ENCODE measurements around the gene ICAM1.
A peak's percentile ranks its signal among the peaks of the same experiment; 100 is the strongest.

ICAM1 gene

DNA sequence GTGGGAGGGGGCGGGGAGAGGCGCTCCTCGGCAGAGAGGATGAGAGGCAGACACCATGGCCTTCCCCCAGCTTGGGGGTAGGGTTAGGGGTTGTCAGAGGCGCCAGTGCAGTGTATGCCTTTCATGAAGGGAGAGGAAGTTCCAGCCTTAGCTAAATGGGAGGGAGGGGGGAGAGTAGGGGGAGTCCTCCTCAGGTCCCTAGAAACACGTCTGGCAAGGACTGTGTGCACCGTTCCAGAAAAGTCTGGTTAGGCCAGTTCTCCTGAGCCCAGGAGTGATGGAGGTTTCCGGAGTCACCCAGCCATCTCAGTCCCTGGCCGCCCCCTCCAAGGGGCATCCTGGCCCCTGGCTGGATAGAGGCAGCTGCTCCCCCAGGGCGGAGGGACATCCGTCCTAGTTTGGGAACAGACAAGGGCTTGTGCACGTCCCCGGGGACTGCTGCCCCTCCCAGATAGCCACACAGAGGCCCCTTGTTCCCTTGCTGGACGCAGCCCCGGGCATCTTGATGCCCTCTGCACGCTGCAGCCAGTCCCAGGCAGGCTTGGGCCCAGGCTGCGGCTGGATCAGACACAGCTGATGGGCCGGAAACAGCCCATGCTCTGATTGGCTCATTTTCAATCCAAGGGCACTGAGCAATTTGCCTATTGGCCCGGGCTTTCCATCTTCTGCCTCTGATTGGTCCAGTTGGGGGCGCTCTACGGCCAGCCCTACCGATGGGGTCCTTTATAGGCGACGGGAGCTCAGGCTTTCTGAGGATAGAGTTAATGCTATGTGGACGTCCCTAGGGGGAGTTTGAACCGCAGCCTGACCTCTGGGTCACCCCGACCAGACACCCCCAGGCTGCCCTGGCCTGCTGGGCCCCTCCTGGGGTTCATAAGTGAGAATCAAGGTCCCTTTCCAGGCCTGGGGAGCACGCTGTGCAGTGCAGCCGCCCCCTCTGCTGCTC, 43.6 kb upstream of the ICAM1 start:
- H3K27ac ChIP-seq, result no peak overlapping the region
- TF ChIP-seq, protein P1, sequence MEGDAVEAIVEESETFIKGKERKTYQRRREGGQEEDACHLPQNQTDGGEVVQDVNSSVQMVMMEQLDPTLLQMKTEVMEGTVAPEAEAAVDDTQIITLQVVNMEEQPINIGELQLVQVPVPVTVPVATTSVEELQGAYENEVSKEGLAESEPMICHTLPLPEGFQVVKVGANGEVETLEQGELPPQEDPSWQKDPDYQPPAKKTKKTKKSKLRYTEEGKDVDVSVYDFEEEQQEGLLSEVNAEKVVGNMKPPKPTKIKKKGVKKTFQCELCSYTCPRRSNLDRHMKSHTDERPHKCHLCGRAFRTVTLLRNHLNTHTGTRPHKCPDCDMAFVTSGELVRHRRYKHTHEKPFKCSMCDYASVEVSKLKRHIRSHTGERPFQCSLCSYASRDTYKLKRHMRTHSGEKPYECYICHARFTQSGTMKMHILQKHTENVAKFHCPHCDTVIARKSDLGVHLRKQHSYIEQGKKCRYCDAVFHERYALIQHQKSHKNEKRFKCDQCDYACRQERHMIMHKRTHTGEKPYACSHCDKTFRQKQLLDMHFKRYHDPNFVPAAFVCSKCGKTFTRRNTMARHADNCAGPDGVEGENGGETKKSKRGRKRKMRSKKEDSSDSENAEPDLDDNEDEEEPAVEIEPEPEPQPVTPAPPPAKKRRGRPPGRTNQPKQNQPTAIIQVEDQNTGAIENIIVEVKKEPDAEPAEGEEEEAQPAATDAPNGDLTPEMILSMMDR (conservative IDR thresholded peaks at IDR 0.05), result no peak
- no peak for TF ChIP-seq ZFX (IDR thresholded peaks at IDR 0.05)

DNA sequence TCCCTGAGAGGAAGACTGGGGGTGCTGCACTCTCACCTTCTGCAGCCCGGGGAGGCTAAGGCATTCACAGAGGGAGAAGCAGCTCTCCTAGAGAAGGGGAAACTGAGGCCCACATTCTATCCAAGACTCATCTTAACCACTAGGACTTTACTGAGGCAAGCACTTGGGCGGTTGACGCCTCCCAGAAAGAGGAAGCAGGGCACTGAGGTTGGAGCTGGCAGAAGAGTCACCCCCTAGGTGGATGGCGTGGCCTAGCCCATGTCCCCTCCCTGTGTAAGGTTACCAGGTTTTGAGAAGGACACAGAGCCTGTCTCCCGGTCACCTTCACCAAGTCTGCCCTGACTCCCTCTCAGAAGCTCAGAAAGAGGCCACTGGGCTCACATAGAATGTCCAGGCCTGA, 42.5 kb upstream of the ICAM1 start:
- no peak overlapping the region for H3K27ac ChIP-seq
- TF ChIP-seq, protein P1 (conservative IDR thresholded peaks at IDR 0.05), result no peak
- no peak for TF ChIP-seq ZFX (IDR thresholded peaks at IDR 0.05)

DNA sequence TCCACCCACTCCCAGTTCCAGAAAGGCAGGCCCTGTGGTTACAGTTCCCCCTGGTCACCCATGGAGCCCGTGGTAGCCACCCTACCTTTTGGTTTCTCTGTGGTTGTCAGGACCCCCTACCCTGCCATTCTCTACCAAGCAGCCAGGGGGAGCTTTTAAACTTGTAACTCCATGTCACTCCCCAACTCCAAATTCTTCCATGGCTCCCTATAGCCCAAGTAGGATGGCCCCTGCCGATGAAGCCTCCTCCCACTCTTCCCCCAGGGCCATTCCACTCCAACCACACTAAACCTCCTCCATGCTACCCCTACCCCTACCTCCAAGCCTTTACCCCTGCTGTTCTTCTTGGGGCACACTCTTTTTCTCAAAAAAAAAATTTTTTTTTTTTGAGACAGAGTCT, 42.0 kb upstream of the ICAM1 start:
- no peak overlapping the region for H3K27ac ChIP-seq
- TF ChIP-seq ZFX (IDR thresholded peaks at IDR 0.05), result no peak
- TF ChIP-seq, protein P1 (conservative IDR thresholded peaks at IDR 0.05), result no peak; the same call in 1 of the 2 replicates

DNA sequence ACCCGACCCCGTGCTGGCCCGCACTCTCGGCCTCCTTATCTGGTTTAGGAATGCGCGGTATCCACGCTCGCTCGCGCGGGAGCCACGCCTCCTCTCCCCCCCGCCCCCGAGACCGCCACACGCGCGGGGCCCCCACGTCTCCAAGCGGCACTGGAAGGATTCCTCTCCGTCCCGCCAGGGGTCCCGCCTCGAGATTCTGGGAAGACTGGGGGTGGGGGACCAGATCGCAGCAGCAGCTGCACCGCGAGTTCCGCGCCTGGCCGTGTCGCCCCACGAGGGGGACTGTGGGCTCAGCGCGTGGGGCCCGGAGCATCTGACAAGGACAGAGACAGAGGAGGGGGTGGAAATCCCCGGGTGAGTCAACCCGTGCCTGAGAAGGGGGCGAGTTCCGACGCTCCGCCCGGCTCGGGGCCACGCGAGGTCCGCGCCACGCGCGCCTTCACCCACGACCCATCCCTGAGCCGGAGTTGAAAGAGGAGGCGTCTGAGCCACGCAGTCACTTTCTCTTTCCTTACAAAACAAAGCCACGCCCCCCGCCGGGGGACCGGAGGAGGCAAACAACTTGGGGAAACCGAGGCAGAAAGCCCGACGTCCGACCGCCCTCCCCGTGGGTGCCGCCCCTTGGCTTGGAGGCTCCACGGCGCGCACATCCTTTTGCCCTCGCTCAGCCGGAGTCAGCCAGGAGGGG, 40.6 kb upstream of the ICAM1 start:
- peak overlapping the region; percentile 56 for H3K27ac ChIP-seq
- TF ChIP-seq, protein P1 (conservative IDR thresholded peaks at IDR 0.05), result no peak
- no peak for TF ChIP-seq ZFX (IDR thresholded peaks at IDR 0.05)

DNA sequence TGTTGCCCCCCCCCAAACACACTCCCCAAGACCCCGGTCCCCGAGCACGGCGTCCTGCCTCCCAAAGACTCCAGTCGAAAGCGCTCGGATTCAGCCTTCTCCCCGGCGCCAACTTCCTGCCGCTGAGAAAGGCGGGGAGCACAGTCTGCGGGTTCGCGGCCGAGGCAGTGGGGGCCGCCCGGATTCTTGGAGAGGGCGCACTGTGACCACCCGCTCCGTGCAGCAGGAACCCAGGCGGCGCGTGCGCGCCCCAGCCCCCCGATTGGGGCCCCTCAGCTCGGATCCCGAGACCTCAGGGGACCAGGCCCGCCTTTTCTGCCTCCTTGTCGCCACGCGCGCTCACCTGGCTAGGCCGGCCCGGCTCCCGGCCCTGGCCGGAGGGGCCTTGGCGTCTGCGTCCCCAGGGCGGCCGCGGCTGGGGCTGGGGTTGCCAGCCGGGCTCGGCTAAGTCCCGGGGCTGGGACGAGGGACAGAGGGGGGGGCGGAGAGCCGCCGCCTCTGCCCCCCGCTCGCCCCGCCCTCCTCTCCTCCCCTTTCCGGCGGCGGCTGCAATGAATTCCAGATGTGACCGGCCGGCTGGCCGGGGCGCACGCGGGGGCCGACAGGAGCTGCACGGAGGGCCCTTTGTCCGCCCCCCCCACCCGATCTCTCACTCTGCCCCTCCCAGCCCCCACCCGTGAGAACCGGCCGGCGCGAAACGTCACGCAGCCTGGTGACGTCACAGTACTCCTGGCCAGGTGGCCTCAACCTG, 39.9 kb upstream of the ICAM1 start, which contains the start of gene S1PR2:
S1PR2 (minus strand) TSS at position 471 of the 751 bp plus-strand sequence. CDS start 6,426 bp downstream, outside the sequence.
- peak within 1 kb of the TSS; percentile 56 for H3K27ac ChIP-seq
- peak; percentile 51; the same call in 1 of the 2 replicates for TF ChIP-seq ZFX (IDR thresholded peaks at IDR 0.05)
- TF ChIP-seq, protein P1 (conservative IDR thresholded peaks at IDR 0.05), result no peak

DNA sequence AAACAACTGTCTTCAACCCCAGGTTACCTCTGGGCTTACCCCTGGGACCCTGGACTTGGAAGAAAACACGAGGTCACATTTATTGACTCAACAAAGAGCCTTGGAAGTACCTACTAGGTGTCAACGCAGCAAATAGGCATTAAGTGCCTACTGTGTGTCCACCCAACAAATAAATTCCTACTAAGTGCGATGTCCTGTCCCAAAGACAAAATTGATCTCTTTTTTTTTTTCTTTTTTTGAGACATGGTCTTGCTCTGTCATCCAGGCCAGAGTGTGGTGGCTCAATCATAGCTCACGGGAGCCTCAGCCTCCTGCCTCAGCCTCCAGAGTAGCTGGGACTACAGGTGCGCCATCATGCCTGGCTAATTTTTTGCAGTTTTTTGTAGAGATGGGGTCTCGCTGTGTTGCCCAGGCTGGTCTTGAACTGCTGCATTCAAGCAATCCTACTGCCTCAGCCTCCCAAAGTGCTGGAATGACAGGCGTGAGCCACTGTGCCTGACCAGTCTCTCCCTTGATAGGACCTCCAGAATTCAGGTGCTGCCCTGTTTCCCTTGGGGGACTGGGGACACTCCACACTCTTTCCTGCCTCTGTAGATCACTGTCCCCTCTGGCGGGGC, 39.2 kb upstream of the ICAM1 start:
- TF ChIP-seq ZFX (IDR thresholded peaks at IDR 0.05), result no peak
- TF ChIP-seq, protein P1 (conservative IDR thresholded peaks at IDR 0.05), result no peak
- no peak overlapping the region for H3K27ac ChIP-seq
